Glutamatergic neuron (in vitro differentiated cells): ENCODE results near the gene FERMT3. TPM values are rescaled to one million over a fixed set of nuclear protein-coding genes. Genes with fewer than 3 reads are reported as not detected.
"Not testable (repeated sequence)": the region's sequence is repeated elsewhere in the genome, so short reads cannot be mapped to it uniquely, and the experiment has no call there.

Source experiments
- DNase-seq: peaks from one replicate; pipeline ENCODE4 v3.0.0; 2022
- H3K27ac Mint-ChIP-seq: one replicate; pipeline ENCODE4 v1.8.0; 2020; ENCODE audit warnings: mild to moderate bottlenecking, mixed read lengths, inconsistent platforms; ENCODE audit not compliant: unreplicated experiment
- H3K27me3 Mint-ChIP-seq: one replicate; pipeline ENCODE4 v1.8.0; 2020; ENCODE audit warnings: mild to moderate bottlenecking, moderate library complexity, mixed read lengths, inconsistent platforms; ENCODE audit not compliant: unreplicated experiment
- H3K36me3 Mint-ChIP-seq: one replicate; pipeline ENCODE4 v1.8.0; 2020; ENCODE audit warnings: mild to moderate bottlenecking, mixed read lengths, inconsistent platforms; ENCODE audit not compliant: unreplicated experiment
- H3K4me1 Mint-ChIP-seq: one replicate; pipeline ENCODE4 v1.8.0; 2020; ENCODE audit warnings: mild to moderate bottlenecking, low read depth, mixed read lengths, inconsistent platforms; ENCODE audit not compliant: unreplicated experiment
- H3K4me3 Mint-ChIP-seq: one replicate; pipeline ENCODE4 v1.8.0; 2020; ENCODE audit warnings: mild to moderate bottlenecking, mixed read lengths, inconsistent platforms; ENCODE audit not compliant: unreplicated experiment
- H3K9me3 Mint-ChIP-seq: one replicate; pipeline ENCODE4 v1.8.0; 2020; ENCODE audit warnings: mild to moderate bottlenecking, moderate library complexity, mixed read lengths, inconsistent platforms; ENCODE audit not compliant: unreplicated experiment
- long read RNA-seq: library from polyadenylated mRNA; unstranded; transcript quantifications from one replicate; pipeline ENCODE4 v2.0.0, GENCODE V29; 2020; ENCODE audit not compliant: unreplicated experiment
- total RNA-seq: library from RNA; stranded (reverse); fragmentation: NEBNext Ultra II Directional; extraction: Animal tissue kit (Norgen Biotek cat#: 25700); gene quantifications from one replicate; pipeline ENCODE4 v1.2.1, GENCODE V29; 2021; ENCODE audit not compliant: unreplicated experiment
- TF ChIP-seq, protein P1 (sequence below): fragments of 200-600 bp; sonication (generic); IDR thresholded peaks from one replicate; pipeline ENCODE4 v1.5.0; 2021; ENCODE audit not compliant: partially characterized antibody, unreplicated experiment

FERMT3 gene
- 2.0 TPM for total RNA-seq
- long read RNA-seq: 0 reads

DNA sequence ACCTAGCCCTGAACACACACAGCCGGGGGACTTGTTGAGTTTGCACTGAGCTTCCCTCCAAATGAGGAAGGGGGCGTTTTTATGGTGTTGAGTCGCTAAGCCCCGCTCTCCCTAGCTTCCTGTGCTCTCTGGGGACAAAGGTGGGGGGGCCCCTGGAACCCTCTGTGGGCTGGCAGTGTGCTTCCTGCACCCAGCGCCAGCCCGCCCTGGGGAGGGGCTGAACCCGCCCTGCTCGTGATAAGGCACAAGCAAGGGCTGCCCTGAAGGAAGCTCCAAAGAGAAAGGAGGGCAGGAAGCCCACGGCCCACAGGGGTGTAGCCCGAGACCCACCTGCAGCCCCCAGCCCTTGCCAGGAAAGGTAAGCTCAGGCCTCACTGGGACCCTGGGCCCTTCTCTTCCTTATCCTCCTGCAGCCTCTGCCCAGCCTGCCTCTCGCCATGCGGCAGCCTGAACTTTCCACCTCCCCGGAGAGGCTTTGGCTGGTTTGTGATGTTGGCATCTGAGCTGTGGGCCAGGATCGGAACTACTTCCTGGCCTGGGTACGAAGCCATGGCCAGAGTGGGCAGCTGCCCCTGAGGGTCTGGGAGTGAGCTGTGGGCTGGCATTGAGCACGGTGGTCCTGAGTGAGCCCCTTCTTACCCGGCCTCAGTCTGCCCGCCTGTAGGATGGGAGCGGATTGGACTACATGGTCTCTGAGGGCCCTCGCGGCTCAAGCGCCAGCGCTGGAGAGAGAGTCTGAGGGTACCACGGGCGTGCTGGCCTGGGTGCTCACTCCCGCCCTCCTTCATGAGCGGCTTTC is at the start of gene FERMT3:
Gene FERMT3 (plus strand): TSS at position 265 of the 799 bp plus-strand sequence. CDS start 644 bp downstream, outside the sequence.
- Mint-ChIP-seq H3K27me3 (peaks cover 5% of the 10 kb centered on the region), H3K9me3 (peaks cover 5% of the 10 kb centered on the region), H3K36me3 (no peaks in the 10 kb centered on the region), H3K27ac (peak within 1 kb of the TSS; percentile 59), H3K4me1 (peaks cover 10% of the 10 kb centered on the region), H3K4me3 (no peak within 1 kb of the TSS)
- no peak for DNase-seq
- TF ChIP-seq, protein P1, sequence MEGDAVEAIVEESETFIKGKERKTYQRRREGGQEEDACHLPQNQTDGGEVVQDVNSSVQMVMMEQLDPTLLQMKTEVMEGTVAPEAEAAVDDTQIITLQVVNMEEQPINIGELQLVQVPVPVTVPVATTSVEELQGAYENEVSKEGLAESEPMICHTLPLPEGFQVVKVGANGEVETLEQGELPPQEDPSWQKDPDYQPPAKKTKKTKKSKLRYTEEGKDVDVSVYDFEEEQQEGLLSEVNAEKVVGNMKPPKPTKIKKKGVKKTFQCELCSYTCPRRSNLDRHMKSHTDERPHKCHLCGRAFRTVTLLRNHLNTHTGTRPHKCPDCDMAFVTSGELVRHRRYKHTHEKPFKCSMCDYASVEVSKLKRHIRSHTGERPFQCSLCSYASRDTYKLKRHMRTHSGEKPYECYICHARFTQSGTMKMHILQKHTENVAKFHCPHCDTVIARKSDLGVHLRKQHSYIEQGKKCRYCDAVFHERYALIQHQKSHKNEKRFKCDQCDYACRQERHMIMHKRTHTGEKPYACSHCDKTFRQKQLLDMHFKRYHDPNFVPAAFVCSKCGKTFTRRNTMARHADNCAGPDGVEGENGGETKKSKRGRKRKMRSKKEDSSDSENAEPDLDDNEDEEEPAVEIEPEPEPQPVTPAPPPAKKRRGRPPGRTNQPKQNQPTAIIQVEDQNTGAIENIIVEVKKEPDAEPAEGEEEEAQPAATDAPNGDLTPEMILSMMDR: no peak

DNA sequence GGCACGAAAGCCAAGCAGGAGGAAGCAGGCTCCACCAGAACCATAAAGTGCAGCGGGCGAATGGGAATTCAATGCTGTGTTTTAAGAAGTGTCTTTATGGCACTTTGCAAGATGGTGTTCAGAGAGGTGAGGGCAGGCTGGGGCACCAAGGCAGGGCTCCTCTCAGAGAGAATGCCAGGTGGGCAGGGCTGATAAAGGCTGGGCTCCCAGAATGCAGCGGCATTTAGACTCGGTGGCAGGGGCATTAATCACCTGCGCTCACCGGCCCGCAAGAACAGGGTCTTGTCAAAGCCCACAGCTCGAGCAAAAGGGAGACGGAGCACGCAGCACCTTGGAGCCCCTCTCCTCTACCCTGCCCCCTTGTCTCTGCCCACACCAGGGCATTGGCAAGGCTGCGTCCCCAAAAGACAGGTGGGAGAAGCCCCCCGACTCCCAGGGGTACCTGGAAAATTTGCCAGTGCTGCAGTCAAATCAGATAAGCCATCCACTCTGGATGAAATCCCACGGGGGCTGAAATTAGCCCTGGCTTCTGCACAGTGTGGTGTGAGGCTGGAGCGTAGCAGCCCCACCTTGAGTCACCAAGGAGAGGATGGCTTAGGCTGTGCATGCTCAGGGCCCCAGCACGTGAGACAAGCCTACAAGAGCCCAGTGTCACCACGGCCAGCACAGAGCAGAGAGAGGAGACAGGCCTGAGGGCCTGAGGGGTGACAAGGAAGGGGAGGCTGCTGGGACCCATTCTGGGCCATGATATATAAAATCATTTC is 48.7 kb upstream of the FERMT3 start:
- Mint-ChIP-seq H3K27me3 (peaks cover 18% of the 10 kb centered on the region), H3K4me1 (peaks cover 25% of the 10 kb centered on the region), H3K9me3 (peaks cover 10% of the 10 kb centered on the region), H3K4me3 (peak overlapping the region; percentile 15), H3K27ac (peak overlapping the region; percentile 24), H3K36me3 (no peaks in the 10 kb centered on the region)
- DNase-seq: peak; percentile 57
- TF ChIP-seq, protein P1: no peak

DNA sequence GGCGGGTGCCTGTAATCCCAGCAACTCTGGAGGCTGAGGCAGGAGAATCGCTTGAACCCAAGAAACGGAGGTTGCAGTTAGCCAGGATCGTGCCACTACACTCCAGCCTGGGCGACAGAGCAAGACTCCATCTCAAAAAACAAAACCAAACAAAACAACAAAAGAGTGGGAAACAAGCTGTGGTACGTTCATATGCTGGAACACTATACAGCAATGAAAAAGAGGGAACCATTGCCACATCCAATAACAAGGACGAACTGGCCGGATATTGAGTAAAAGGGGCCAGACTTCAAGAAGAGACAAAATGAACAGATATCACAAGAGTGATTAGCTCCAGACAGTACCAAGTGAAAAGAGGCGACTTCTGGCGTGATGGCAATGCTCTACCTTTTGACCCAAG is 45.5 kb upstream of the FERMT3 start:
- H3K36me3 Mint-ChIP-seq: no peaks in the 10 kb centered on the region
- TF ChIP-seq, protein P1: no peak
- peaks cover 19% of the 10 kb centered on the region for H3K4me1 Mint-ChIP-seq
- no peak overlapping the region for H3K27ac Mint-ChIP-seq
- H3K4me3 Mint-ChIP-seq: no peak overlapping the region
- H3K27me3 Mint-ChIP-seq: peaks cover 10% of the 10 kb centered on the region
- H3K9me3 Mint-ChIP-seq: peaks cover 9% of the 10 kb centered on the region
- DNase-seq: no peak

DNA sequence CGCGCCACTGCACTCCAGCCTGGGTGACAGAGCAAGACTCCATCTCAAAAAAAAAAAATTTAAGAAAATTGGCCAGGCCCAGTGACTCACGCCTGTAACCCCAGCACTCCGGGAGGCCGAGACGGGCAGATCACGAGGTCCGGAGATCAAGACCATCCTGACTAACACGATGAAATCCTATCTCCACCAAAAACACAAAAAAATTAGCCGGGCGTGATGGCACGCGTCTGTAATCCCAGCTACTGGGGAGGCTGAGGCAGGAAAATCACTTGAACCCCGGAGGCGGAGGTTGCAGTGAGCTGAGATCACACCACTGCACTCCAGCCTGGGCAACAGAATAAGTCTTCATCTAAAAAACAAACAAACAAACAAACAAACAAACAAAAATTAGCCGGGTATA is 43.8 kb upstream of the FERMT3 start:
- H3K4me1 Mint-ChIP-seq, H3K9me3 Mint-ChIP-seq, DNase-seq, H3K27me3 Mint-ChIP-seq, H3K27ac Mint-ChIP-seq, H3K36me3 Mint-ChIP-seq, H3K4me3 Mint-ChIP-seq: not testable (repeated sequence)

DNA sequence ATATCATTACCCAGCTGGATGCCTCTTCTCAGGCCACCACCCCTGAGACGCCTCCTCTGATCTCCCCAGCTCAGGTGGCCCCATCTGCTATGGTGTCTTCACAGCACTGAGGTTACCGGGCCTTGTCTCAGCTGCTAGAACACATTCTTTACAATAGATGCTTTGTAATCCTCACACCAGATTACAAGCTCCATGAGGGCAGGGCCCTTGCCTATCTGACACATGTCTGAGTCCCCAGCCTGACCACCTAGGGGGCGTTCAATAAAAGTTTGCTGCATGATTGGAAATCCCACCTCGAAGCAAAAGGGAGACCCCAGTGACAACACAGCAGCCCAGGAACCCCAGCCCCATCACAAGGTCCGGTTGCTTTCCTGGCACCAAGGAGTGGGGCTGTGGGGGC is 42.6 kb upstream of the FERMT3 start:
- TF ChIP-seq, protein P1: no peak
- Mint-ChIP-seq H3K4me1 (peaks cover 4% of the 10 kb centered on the region), H3K36me3 (no peaks in the 10 kb centered on the region), H3K4me3 (no peak overlapping the region), H3K27ac (no peak overlapping the region), H3K27me3 (peaks cover 2% of the 10 kb centered on the region), H3K9me3 (peaks cover 2% of the 10 kb centered on the region)
- DNase-seq: no peak
